HG03196 (cell line): Measurements from ENCODE around the gene GOLGA8A.
"Not testable (repeated sequence)": the region's sequence is repeated elsewhere in the genome, so short reads cannot be mapped to it uniquely, and the experiment has no call there.

ENCODE experiments used
- ATAC-seq: cut with Tn5 transposase; IDR thresholded peaks from one replicate; pipeline ENCODE4 v1.9.1; 2021; ENCODE audit not compliant: unreplicated experiment

Gene GOLGA8A

GRCh38 chr15:34437687-34438086 is at the start of gene GOLGA8A:
Gene GOLGA8A (minus strand): TSS chr15:34437808. CDS start chr15:34389691, 48,117 bp downstream.
- peak; percentile 55 for ATAC-seq

- ATAC-seq: no peak
Observed at GRCh38 chr15:34483644-34484043, 46.0 kb upstream of the GOLGA8A start.

- no peak for ATAC-seq
Observed at GRCh38 chr15:34481370-34481769, 43.8 kb upstream of the GOLGA8A start.

- no peak for ATAC-seq
Observed at GRCh38 chr15:34473840-34474239, 36.2 kb upstream of the GOLGA8A start.

- ATAC-seq: no peak
Observed at GRCh38 chr15:34472947-34473346, 35.3 kb upstream of the GOLGA8A start.

GRCh38 chr15:34470892-34471291 is 33.3 kb upstream of the GOLGA8A start:
- ATAC-seq: no peak

GRCh38 chr15:34470091-34470490 is 32.5 kb upstream of the GOLGA8A start:
- ATAC-seq: no peak

- ATAC-seq: no peak
Observed at GRCh38 chr15:34461730-34462129, 24.1 kb upstream of the GOLGA8A start.

GRCh38 chr15:34460451-34460850 is 22.8 kb upstream of the GOLGA8A start:
- ATAC-seq: no peak

GRCh38 chr15:34456658-34457057 is 19.1 kb upstream of the GOLGA8A start:
- ATAC-seq: no peak

GRCh38 chr15:34442891-34443290 is 5.3 kb upstream of the GOLGA8A start:
- no peak for ATAC-seq

GRCh38 chr15:34439878-34440277 is 2.3 kb upstream of the GOLGA8A start:
- no peak for ATAC-seq

GRCh38 chr15:34436956-34437442 is 609 bp downstream of the GOLGA8A start:
- peak; percentile 58 for ATAC-seq

- peak; percentile 15 for ATAC-seq
Observed at GRCh38 chr15:34436126-34436955, 1.3 kb downstream of the GOLGA8A start.

- no peak for ATAC-seq
Observed at GRCh38 chr15:34435658-34436057, 1.9 kb downstream of the GOLGA8A start.

- no peak for ATAC-seq
Observed at GRCh38 chr15:34434627-34435305, 2.8 kb downstream of the GOLGA8A start.

- ATAC-seq: not testable (repeated sequence)
Observed at GRCh38 chr15:34433956-34434626, 3.5 kb downstream of the GOLGA8A start.

GRCh38 chr15:34430642-34431041 is 7.0 kb downstream of the GOLGA8A start:
- ATAC-seq: not testable (repeated sequence)

- ATAC-seq: not testable (repeated sequence)
Observed at GRCh38 chr15:34423425-34424090, 14.1 kb downstream of the GOLGA8A start.

- ATAC-seq: not testable (repeated sequence)
Observed at GRCh38 chr15:34420953-34421352, 16.7 kb downstream of the GOLGA8A start.

GRCh38 chr15:34418435-34418834 is 19.2 kb downstream of the GOLGA8A start:
- not testable (repeated sequence) for ATAC-seq
